ENCODE results near the gene ETV7.
"Not testable (repeated sequence)": the region's sequence is repeated elsewhere in the genome, so short reads cannot be mapped to it uniquely, and the experiment has no call there.

Gene ETV7

DNA sequence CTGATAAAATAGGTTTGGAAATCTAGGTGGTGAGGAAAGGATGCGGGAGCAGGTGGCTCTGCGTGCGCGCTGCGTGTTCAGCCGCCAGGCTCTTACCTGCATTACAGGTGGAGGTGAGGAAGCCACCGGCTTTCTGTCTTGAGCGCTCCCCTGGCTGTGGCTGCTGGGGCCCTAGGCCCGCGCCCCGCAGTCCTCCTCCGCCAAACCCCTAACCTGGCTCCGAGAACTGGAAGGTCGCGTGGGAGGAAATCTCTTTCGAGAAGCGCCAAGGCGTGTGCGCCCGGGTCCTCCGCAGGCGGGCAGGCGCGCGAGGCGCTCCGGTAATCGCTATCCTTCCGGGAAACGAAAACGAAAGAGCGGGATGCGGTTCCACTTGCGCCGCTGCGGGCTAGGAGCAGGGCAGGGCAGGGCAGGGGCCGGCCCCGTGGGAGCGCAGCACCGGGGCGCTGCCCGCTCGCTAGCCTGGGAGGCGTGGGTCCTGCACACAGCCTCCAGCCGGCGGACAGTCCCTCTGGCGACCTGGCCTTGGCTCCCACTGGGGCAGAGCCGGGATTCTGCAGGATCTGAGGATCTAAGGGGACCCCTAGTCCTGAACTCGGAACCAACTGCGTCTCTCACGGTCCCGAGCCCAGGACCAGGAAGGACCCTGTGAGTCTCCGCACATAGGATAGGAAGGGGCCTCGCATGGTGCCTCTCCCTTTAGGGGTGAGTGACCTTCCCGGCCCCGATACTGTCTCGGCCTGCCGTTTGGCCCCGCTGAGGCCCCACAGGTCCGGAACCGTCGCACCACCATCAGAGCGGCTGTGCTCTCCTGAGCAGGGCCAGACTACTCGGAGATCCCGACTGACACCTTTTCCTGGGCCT, at the start of gene ETV7:
TSS of gene ETV7 (minus strand) at position 230 of the 864 bp plus-strand sequence. CDS start at position 102, 128 bp downstream.
- peak; percentile 54 for DNase-seq

DNA sequence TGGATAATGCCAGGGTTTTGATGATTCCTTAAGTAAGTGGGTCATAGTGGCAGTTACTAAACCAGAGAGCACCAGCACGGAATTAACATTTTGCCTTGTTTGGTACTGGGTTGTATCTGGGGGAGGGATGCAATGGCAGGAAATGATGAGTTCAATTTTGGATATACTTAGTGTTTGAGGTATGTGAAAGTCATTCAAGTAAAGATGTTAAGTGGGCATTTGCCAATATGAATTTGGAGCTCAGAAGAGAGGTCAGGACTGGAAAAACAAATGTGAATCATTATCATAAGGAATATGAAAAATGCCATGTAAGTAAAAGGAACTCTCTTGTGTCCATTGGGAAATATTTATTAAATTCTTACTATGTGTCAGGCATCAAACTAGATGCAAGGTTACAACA, 49.0 kb upstream of the ETV7 start:
- DNase-seq: no peak

DNA sequence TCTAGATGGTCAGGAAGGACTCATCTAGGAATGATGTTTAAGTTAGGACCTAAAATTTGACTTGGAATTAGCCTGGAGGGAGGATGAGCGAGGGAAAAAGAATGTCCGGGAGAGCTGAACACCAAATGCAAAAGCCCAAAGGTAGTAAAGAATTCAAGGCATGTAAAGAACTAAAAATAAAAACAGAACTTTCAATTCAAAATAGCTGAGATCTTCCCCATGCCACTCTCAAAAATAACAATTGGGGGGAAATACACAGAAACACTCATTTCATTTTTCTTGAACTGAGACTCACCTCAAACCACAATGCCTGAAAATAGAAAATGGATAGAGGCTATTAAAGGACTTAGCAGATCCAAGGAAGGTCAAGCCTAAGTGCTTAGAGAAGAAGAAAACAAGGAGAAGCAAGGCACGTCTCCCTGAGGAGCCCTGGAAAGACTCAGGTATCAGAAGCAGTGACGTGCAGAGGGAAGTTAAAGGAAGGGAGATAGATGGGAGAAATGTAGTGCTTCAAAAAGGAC, 44.7 kb upstream of the ETV7 start:
- DNase-seq: no peak

- DNase-seq: no peak
These were observed 43.7 kb upstream of the ETV7 start for GRCh38 chr6:36431197-36431596.

DNA sequence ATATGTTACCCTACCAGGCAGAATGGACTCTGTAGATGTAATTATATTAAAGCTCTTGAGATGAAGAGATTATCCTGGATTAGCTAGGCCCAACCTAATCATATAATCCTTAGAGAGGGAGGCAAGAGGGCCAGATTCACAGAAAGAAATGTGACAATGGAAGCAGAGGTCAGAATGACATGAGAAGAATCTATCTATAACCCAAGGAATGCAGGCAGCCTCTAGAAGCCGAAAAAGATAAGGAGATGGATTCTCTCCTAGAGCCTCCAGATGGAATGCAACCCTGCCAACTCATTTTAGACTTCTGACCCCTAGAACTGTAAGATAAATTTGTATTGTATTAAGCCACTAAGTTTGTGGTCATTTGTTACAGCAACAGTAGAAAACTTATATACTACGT, 42.9 kb upstream of the ETV7 start:
- DNase-seq: no peak

DNA sequence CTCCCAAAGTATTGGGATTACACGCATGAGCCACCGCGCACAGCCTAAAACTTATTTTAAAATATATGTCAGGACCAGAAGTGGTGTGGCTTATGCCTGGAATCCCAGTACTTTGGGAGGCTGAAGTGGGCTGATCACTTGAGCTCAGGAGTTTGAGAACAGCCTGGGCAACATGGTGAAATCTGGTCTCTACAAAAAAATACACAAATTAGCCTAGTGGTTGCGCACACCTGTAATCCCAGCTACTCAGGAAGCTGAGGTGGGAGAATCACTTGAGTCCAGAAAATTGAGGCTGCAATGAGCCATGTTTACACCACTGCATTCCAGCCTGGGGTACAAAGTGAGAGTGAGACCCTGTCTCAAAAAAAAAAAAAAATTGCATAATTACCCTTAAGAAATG, 41.4 kb upstream of the ETV7 start:
- no peak for DNase-seq

- no peak for DNase-seq
These were observed 39.2 kb upstream of the ETV7 start for GRCh38 chr6:36426622-36427021.

- peak; percentile 99 for DNase-seq
These were observed 35.8 kb upstream of the ETV7 start for GRCh38 chr6:36423101-36423824.

GRCh38 chr6:36422714-36423100, 35.2 kb upstream of the ETV7 start:
- DNase-seq: no peak

DNA sequence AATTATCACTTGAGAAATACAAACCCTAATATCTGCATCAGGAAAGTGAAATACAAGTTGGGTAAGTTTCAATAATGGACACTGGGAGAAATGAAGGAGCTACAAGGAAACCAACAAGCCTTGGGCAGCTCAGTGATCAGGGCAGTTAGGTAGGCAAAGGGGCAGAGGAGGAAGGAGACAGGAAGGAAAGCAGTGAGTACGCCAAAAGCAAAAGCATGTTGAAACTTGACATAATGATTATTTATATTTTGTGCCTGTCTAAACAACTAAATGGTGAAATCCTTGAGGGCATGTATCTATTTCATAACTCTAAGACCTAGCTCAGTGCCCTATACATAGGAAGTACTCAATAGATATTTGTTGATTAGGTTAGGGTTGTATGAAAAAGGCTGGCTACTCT, 31.8 kb upstream of the ETV7 start:
- no peak for DNase-seq

GRCh38 chr6:36418558-36418957, 31.1 kb upstream of the ETV7 start:
- DNase-seq: no peak

- DNase-seq: no peak
These were observed 27.0 kb upstream of the ETV7 start for GRCh38 chr6:36414481-36414880.

DNA sequence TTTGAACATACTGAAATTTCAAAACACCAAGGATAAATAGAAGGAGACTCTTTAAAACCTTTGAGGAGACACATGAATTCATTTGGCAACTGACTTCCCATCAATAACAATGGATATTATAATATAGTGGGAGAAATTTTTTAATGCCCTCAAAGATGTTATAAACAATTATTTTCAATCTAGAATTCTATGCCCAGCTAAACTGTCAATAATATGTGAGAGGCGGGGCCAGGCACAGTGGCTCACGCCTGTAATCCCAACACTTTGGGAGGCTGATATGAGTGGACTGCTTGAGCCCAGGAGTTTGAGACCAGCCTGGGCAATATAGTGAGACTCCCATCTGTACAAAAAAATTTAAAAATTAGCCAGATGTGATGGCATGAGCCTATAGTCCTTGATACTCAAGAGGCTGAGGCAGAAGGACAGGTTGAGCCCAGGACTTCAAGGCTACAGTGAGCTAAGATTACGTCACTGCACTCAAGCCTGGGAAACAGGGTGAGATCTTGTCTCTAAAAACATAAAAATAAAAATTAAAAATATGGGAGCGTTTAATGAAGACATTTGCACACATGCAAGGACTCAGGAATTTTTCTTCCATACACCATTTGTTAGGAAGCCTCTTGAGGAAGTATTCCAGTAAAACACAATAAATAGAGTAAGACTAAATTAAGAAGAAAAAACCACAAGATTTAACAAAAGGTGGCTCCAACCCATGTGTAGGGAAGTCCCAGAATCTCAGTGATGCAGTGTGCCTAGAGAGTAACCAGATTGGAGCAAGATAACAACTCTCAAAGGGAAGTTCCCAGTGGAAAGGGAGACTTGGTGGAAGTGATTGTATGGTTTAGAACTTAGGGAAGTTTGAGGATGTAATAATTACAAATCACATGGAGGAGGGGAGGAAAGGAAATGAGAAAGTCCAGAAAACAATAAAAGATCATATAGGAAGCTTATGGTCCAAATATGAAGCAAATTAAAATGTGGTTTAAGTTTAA, 26.3 kb upstream of the ETV7 start:
- DNase-seq: no peak

- not testable (repeated sequence) for DNase-seq
These were observed 22.2 kb upstream of the ETV7 start for GRCh38 chr6:36409718-36410117.

DNA sequence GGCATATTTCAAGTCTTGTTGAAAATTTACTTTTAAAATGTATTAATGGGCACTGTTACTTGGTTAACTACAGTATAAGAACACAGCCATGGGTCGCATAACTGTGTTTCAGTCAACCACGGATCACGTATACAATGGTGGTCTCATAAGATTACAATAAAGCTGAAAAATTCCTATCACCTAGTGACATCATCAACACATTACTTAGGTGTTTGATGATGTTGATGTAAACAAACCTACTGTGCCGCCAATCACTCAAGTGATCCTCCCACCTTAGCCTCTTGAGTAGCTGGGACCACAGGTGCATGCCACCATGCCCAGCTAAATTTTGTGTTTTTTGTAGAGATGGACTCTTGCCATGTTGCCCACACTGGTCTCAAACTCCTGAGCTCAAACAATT, 16.7 kb upstream of the ETV7 start:
- DNase-seq: no peak

GRCh38 chr6:36402481-36402880, 15.0 kb upstream of the ETV7 start:
- no peak for DNase-seq

GRCh38 chr6:36399970-36400369, 12.5 kb upstream of the ETV7 start:
- DNase-seq: no peak

- DNase-seq: no peak
These were observed 5.2 kb upstream of the ETV7 start for GRCh38 chr6:36392621-36393020.

- no peak for DNase-seq
These were observed 1.9 kb upstream of the ETV7 start for GRCh38 chr6:36389353-36389752.

DNA sequence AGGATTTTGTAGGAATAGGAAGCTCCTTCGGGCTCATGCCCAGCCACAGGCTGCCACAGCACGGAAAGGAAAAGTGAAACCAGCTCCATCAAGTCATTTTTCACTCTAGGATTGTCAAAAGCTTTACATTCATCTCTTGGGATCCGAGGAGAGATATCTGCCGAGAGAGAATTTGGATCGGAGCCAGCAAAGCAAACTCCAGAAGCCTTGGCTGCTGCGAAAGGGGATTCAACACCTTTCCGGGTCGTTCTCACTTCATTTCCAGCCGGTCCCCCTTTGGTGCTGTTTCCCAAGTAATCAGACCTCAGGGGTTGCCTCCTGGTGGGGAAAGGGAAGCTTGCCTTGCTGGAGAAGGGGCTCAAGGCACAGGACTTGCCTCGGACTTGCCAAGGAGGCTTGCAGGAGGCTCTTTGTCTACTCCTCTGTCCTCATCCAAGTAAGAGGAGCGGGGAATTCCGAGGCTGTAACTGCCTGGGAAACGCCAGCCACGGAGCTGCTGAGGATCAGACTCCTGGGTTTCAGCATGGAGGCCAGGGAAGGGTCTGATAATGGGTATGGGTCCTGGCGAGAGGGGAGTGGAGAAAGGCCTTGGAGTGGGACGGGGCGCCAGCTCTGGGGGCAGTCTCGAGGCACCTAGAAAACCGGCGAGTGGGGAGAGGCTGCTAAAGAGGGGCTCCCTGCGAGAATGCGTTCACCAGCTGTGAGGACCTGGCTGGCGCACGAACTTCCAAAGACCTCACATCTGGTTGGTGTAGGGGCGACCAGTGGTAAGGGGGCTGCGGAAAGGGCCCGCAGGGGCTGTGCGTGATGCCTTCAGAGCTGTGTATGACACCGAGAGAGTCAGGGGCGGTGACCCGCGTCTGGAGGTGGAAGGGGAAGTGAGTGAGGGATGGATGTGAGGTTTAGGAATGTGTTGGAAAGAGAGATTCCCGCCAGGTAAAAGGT, 702 bp downstream of the ETV7 start:
- DNase-seq: peak; percentile 12

DNA sequence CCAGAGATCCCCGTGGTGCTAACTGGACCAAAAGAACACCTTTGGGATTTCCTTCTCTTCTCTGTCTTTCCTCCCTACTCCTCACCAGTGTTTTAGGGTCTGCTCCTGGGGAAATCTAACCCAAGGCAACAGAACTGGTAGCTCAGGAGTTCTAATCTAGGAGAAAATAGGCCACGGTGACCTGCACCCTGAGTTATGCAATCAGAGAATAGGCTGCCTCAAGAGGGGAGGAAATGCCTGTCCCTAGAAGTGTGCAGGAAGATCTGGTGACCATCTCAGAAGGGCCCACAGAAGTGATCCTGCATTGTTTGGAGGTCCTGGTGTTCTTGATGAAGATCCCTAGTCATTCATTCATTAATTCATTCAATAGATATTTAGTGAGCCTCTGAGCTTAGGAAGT, 3.4 kb downstream of the ETV7 start:
- no peak for DNase-seq

- peak; percentile 21 for DNase-seq
These were observed 3.9 kb downstream of the ETV7 start for GRCh38 chr6:36383606-36384005.

All from activated CD4-positive, alpha-beta T cell treated with anti-CD3 and anti-CD28 coated beads for 48 hours (primary cell).